GM21529 (cell line): ENCODE results near the gene MBLAC2.

Experiments used
- ATAC-seq: cut with Tn5 transposase; IDR thresholded peaks from one replicate; pipeline ENCODE4 v1.9.1; 2021; ENCODE audit not compliant: unreplicated experiment

MBLAC2 gene

DNA sequence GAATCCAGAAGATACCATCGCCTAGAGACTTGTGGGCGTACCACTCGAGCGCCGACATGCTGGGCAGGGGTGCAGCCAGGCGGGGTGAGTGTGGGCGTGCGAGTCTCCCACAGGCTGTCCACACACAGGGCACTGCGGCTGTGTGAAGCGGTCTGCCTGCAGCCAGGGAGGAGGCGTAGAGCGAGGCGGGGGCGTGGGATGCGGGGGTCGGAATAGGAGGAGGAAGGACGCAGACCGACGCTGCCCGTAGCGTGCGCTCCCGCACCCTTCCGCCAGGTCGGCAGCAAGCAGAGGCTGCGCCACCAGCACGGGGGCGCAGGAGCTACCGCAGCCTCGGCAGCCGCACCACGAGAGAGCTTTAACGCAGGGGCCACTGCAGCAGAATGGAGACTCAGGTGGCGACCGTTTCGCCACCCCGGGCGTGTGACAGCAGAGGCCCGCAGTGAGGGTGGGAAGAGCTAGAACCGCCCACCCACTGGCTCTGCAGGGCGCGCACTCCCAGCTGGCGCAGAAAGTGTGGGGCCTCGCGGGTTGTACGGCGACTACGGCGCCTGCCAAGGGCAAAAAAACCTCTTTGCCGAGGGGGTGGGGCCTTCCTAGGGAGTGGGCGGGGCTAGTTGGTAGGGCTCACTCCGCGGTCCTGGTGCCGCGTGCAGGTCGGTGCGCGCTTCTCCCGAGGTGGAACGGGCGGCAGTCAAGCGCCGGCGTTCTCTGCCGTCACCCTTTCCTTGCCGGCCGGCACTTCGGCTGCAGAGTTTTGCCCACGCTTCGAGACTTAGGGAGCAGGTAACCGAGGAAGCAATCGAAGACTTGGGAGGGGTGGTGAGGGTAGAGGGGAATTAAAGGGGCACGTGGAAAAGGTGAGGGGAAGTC, at the start of gene MBLAC2, which contains the start of gene POLR3G:
Gene MBLAC2, minus strand, starts transcription at position 537 of the 873 bp plus-strand sequence. Its CDS starts 479 bp downstream, at position 58.
Gene POLR3G, plus strand, starts transcription at position 630 of the 873 bp plus-strand sequence. CDS start 10,704 bp downstream, outside the sequence.
- ATAC-seq: peak; percentile 83

DNA sequence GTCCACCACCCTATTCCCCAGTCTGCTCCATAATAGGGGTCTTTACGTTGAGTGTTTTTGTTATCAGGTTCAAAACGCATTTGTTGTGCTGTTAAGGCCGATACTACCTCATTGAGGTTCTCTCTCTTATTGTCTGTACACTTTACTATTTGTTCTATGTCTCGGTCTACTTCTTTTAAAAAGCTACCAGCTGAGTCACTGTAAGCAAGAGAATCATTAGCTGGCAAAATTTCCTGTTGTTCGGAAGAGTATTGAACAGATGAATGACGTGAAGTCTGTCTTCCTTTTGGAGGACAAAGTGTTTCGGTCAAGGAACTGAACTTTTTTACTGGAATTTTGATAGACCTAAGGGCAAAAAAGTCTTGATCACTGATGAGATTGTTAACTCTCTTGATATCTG, 44.5 kb upstream of the MBLAC2 start:
- no peak for ATAC-seq

DNA sequence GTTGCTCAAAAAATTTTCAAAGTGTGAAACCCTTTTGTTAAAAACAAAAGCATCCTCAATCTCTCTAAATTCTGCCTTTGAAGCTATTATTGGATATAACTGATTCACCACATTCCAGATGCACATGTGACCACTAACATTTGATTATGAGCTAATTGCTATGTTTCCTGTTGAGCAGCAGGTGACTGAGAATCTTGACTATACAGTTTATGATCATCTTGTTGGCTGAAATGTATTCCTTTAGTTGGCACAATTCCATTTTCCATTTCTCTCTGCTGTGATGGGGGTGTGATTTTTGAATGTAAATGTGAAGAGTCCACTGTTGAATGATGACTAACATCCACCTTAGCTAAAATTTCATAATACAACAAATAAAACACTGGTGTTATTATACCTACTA, 44.1 kb upstream of the MBLAC2 start:
- ATAC-seq: no peak

DNA sequence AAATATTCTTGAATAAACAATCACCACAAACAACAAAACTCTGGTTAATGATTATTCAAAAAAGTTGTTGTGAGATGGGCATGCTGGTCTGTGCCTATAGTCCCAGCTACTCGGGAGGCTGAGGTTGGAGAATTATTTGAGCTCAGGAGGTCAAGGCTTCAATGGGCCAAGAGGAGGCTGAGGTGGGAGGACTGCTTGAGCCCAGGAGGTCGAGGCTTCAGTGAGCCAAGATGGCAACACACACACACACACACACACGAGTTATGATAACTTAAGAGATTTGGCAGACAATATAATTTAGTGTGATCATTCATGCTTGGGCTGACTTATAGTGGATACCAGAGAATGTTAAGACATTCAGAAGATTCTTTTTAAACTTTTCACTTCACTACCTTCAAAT, 39.9 kb upstream of the MBLAC2 start:
- ATAC-seq: no peak

DNA sequence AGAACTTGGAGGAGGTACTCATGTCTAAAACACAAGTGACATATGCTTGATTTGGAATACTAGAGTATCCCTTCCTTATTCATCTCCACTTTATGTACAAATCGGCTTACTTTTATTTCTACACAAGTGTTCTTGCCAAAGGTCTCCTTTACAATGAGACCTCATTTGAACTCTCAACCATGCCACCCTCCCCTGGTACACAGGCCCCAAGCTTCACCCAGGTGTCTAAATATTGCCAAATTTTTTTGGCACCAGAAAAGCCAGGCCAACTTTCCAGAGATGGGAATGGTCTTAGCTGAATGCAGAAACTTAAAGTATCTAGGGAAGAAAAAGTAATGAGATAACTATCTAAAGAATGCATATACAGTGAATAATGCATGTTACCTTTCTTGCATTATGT, 35.9 kb upstream of the MBLAC2 start:
- ATAC-seq: no peak

DNA sequence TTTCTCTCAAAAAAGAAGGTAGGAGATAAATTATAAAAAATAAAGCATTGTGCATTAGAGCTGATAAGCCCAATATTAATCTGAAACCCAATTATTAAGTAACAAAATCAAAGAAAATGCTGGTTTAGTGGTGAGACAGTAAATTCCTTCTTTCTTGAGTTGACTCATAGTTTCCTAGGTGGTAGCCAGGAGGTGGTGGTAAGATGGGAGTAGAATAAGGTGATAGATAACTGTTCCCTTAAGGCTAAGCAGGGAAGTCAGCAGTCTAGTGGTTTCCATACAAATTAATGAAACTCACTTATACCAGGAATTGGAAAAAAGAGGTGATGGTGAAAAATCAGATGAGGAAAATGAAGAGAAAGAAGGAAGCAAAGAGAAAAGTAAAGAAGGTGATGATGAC, 31.6 kb upstream of the MBLAC2 start:
- ATAC-seq: no peak

DNA sequence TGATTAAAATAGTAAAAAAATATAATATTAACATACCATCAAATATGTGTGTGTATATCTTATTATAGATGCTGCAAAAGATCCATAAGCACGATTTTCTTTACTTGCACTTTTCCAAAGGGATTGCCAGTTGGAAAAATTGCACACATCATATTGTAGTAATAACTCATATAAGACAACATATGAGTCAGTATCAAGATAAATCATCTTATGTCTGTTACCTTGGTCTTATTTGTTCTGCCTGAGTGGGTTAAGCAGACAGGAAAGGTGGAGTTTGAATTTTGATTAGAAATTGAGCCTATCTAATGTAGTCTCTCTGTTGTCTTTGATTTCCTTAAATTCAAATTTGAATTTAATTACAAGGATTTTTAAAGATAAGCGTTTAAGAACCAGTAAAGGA, 30.2 kb upstream of the MBLAC2 start:
- no peak for ATAC-seq

DNA sequence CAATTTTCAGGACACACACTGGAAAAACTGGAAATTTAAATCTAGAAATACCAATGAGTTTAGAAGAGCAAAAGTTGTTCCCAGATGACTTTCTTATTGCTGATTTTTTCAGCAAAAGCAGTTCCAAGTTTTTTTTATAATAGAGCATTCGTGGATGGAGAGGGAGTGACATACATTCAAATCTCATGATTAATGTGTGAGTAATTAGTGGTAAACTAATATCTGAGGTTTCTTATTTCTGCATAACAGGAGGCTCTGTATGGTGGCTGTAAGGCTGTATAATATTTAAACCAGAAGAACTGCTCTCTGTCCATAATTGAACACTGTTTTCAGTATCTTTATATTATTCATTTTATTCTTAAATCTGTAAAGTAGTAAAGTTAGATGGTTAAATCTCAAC, 29.0 kb upstream of the MBLAC2 start:
- ATAC-seq: no peak

DNA sequence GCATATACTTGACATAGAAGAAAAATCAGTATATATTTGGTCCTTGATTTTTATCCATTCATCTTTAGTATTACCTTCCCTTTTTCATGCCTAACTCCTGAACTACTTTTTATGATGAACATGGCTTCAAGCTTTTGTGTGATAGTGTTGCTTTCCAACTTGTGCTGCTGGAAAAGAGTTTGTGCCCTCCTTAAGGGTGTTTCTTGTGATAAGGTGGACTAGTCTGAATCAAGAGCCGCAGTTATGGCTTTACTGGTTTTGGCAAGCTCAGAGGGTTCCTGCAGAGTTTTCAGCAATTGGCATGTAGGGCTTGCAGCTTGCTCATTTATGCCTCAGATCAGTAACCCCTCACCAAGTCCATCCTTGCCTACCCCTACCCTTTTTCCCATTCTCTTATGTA, 20.6 kb upstream of the MBLAC2 start:
- ATAC-seq: no peak

DNA sequence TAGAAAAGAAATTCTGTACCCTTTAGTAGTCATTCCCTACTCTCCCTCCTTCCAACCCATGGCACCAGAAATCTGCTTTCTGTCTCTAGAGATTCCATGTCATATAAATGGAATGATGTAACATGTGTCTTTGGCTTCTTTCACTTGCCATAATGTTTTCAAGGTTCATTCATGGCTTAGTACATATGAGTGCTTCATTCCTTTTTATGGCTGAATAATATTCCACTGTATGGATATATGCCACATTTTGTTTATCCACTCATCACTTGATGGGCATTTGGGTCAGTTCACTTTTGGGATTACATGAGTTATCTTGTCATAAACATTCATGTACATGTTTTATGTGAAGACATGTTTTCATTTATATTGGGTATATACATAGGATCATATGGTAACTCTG, 19.5 kb upstream of the MBLAC2 start:
- ATAC-seq: no peak

DNA sequence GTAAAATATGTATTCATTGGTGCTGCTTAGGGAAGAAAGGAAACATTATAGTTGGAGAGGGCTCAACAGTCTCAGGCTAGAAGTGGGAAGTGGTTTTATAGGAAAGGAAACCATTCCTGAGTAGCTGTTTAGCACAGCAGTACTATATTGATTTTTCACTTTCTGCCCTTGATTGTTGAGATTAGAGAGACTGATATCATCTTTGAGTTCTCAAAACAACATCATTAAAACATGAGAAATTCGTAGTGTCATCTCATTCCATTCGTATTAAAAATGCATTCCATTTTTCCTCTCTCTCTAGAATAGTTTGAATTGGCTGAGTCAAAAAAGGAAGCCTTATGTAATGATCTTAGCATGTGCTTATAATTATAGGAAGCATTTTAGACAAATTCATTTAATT, 14.2 kb upstream of the MBLAC2 start:
- no peak for ATAC-seq

DNA sequence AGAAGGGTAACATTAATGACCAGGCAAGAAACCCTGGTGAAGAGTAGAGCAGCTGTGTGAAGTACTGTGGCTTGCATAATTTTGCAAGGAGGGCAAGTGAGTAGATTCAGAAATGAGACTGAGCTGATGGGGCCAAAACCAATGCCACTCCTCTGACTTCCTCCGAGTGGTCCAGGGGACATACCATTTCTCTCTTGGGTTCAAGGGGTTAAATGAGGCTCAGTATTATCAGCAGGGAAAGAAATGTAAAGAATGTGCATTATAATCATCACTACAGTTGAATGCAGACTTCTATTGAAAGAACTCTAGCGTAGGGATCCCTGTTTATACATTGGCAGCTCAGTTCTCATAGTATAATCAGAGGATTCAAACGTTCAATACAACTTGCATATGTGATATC, 10.0 kb upstream of the MBLAC2 start:
- no peak for ATAC-seq

DNA sequence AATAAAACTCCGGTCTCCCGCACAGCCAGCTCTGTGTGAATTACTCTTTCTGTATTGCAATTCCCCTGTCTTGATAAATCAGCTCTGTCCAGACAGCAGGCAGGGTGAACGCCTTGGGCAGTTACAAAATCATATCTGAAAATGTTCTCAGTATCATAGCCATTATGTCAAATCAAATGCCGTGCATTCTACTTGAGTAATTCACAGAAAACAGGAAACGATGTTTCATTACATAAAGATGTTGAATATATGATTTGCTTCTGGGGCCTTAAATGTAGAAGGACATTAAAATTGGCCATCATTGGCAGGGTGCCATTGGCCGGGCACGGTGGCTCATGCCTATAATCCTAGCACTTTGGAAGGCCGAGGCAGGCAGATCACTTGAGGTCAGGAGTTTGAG, 8.6 kb upstream of the MBLAC2 start:
- ATAC-seq: no peak

DNA sequence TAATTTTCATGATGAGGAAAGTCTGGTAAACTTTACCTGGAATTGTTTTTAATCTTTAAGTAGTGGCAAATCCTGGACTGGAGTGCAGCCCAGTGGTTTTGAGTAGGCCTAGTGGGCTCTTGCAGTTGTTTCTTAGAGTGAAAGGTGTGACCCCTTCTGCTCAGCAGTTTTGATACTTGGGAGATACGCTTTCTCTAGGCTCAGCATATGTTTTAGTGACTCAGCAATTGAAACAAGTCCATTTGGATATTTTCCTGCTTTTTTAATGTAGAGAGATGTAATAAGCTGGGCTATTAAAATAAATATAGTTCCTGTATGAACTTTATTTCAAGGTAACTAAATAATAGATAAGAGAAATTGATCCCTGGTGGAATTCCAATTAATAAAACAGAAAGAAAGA, 6.1 kb upstream of the MBLAC2 start:
- no peak for ATAC-seq

DNA sequence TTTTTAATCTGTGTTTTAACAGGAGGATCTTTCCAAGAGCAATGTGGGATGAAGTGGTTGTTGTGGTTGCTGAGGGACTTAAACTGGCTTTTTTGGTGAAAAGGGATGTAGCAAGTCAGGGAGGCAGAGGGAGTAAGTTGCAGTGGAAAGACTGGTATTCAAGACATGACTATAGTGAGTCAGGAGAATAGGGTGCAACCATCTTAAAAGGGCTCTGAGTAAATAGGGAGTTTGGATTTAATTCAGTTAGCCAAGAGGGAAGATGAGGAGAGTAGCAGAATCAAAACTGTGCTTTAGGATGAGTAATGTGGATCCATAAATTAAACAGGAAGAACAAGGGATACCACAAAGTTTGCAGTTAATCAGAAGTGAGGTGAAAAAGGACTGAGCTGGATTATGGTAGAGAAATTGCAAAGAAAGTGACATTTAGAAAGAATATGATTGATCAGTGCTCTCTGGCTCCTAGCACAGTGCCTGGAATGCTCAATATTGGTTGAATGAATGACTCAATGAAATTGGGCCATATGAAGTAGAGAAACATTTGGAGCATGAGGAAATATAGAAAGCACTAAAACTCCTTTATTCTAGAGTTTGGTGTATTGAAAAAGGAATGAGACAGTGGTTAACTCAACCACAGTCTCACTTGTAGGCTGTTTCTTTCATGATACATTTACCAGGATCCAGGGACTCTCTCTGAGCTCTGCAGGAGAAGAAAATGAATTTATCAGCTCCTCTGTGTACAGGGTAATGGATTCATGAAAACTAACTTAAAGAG, 5.2 kb upstream of the MBLAC2 start:
- no peak for ATAC-seq

DNA sequence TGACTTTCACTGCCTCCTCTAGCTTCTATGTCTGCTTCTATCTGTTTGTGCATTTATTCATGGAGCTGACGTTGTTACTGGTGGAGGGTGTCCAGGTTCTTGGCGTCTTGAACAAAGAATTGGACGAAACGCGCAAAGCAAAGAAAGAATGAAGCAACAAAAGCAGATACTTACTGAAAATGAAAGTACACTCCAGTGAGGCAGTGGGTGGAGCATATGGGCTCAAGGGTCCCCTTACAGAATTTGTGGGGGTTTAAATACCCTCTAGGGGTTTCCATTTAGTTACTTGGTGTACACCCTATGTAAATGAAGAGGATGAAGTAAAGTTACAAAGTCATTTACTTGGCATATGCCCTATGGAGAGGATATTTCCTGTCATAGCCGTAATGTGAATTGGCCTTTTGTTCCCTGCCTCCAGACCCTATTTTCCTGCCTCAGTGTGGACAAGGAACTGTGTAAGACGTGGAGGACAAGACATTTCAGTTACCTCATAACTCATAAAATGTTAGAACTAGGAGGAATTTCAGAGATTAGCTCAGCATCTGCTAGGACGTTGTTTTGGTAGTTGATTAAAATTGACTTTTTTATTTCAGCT, 3.1 kb upstream of the MBLAC2 start:
- ATAC-seq: no peak

DNA sequence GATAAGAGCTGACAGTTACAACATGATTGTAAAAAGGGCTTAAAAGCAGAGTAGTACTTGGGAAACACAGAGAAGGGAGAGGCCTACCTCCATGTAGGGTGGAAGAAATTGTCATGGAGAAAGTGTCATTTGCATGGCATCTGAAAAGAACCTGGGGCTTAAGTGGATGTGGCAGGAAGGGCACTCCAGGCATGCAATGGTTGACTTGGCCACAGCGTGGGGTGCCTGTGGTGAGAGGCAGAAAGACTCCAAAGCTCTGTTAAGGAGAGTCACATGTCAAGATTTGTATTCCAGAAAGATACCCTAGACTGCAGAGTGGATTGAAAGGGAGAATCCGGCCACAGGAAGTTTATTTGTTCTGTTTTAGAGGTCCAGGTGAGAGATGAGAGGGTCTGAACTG, 2.5 kb upstream of the MBLAC2 start:
- no peak for ATAC-seq

DNA sequence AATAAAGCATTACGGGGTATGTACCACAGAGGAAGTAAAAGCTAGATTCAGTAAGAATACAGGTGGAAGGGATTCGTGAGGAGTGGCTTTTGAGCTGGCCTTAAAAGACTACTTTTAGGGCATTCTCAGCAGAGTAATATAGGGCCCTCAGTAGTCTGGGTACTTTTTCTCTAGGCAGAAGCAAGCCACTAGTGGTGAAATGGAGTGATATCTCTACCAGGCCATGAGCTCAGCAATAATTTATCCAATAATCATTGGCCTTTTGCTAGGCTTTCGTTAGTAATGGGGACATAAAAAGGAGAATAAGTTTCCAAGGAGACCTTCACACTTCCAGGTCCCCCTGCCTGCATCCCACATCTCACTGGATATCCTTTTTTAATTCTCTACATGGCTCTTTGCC, 1.8 kb upstream of the MBLAC2 start:
- no peak for ATAC-seq

DNA sequence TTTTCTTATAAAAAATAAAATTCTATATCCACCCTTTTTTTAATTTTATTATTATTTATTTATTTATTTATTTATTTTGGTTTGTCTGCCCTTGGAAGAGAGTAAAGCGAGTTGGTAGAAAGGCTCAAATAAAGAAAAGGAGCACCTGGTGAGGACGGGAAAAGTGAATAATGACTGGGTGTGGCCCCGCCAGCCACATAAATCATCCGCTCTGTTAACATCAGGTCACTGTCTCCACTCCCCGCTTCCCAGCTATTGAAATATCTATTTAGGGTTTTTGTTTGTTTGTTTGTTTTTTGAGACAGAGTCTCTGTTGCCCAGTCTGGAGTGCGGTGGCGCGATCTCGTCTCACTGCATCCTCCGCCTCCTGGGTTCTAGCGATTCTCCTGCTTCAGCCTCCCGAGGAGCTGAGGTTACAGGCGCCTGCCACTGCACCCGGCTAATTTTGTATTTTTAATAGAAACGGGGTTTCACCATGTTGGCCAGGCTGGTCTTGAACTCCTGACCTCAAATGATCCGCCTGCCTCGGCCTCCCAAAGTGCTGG, 937 bp upstream of the MBLAC2 start:
- no peak for ATAC-seq

DNA sequence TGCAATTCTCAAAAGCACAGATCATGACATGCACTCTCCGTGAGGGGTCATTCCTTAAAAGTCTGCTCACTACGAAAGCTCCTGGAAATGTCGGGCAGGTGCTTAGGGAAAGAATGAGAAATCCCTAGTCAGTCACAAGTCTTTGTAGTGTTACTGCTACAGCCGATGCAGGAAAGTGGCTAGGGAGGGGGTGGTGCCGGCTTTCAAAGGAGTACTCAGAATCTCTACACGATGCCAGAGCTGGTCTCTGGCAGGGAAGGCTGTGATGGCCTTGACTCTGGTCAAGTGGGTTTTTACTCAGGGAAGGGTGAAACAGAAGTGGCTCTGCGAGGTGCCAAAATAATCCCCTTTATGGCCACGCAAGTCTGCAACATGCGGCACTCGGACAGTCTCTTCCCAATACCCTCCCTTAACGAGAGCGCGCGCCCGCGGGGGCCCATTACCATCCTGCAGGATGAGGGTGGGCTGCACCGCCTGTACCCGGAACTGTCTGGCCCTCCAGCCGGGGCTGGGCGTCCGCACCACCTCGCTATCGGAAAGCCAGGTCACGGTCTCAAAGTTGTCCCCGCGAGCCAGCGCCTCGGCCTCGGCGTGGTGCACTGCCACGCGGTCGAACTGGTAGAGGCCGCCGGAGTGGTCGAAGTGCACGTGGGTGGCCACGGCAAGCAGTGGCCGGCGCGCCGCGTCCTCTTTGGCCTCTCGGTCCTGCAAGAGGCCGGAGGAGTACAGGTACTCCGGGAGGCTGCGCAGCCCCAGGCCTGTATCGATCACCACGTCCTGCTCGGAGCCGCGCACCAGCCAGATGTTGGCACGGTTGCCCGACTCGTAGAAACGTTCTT, 956 bp downstream of the MBLAC2 start:
- ATAC-seq: peak; percentile 16
